Stomach (tissue), 4 donors: Measurements from ENCODE around the gene COX8A.

ENCODE experiments used
- CTCF ChIP-seq, 7 experiments: fragments of 450-650 bp in 4 of 7; fragments of 200-600 bp in 3 of 7; sonication (generic) in 3 of 7; IDR thresholded peaks; one replicate each; pipeline ENCODE4 v1.5.1; 2016 to 2019; ENCODE audit warnings: antibody characterized with exemption in 7 of 7, control low read depth in 2 of 7, mild to moderate bottlenecking in 1 of 7
- POLR2A ChIP-seq, 4 donors: fragments of 450-650 bp; IDR thresholded peaks; one replicate each; pipeline ENCODE4 v1.6.1; 2016; ENCODE audit warnings: antibody characterized with exemption in 4 of 4, control low read depth in 2 of 4, mild to moderate bottlenecking in 1 of 4, moderate library complexity in 1 of 4

GRCh38 chr11:63978551-63979239 lies 4.3 kb downstream of the COX8A start:
- TF ChIP-seq CTCF (IDR thresholded peaks at IDR 0.05) (no peak), POLR2A (IDR thresholded peaks at IDR 0.05) (no peak)
